Neutrophil (primary cell): Measurements from ENCODE around the gene LRRC15.

ENCODE experiments used
- H3K27ac ChIP-seq: fragments of 200-600 bp; sonication (generic); 2 replicates; pipeline ENCODE4 v1.5.1; 2016; ENCODE audit warnings: mild to moderate bottlenecking, moderate library complexity
- H3K27me3 ChIP-seq: fragments of 200-600 bp; sonication (generic); 2 replicates; pipeline ENCODE4 v1.6.0; 2016; ENCODE audit warnings: mild to moderate bottlenecking
- H3K36me3 ChIP-seq: fragments of 200-600 bp; sonication (generic); 2 replicates; pipeline ENCODE4 v1.5.1; 2017
- H3K4me1 ChIP-seq, 2 experiments: fragments of 200-600 bp in 1 of 2; sonication (generic) in 1 of 2; 1 replicate in 1 of 2; 2 replicates in 1 of 2; pipeline versions ENCODE4 v1.5.1 to v1.6.1; 2013 to 2016; ENCODE audit warnings: low read depth in 1 of 2, low read length in 1 of 2, mild to moderate bottlenecking in 1 of 2, moderate library complexity in 1 of 2; ENCODE audit not compliant: control insufficient read depth in 1 of 2, insufficient read depth in 1 of 2
- H3K4me3 ChIP-seq, 2 experiments: fragments of 200-600 bp in 1 of 2; sonication (generic) in 1 of 2; 1 replicate in 1 of 2; 2 replicates in 1 of 2; pipeline ENCODE4 v1.5.1; 2013 to 2016; ENCODE audit warnings: low read depth in 1 of 2, low read length in 1 of 2, mild to moderate bottlenecking in 1 of 2, moderate library complexity in 1 of 2
- H3K9me3 ChIP-seq: fragments of 200-600 bp; sonication (generic); 2 replicates; pipeline ENCODE4 v1.5.1; 2016
- TF ChIP-seq, protein P1 (sequence below): fragments of 200-600 bp; sonication (generic); IDR thresholded peaks from 2 replicates; pipeline ENCODE4 v1.5.1; 2016; ENCODE audit warnings: antibody characterized with exemption

LRRC15 gene

GRCh38 chr3:194325424-194326153 is 44.0 kb downstream of the LRRC15 start:
- Histone ChIP-seq H3K4me1 (no peaks in the 10 kb centered on the region), H3K36me3 (no peaks in the 10 kb centered on the region), H3K27me3 (peaks cover 59% of the 10 kb centered on the region), H3K4me3 (no peak overlapping the region), H3K27ac (no peak overlapping the region), H3K9me3 (no peaks in the 10 kb centered on the region)
- TF ChIP-seq, protein P1, sequence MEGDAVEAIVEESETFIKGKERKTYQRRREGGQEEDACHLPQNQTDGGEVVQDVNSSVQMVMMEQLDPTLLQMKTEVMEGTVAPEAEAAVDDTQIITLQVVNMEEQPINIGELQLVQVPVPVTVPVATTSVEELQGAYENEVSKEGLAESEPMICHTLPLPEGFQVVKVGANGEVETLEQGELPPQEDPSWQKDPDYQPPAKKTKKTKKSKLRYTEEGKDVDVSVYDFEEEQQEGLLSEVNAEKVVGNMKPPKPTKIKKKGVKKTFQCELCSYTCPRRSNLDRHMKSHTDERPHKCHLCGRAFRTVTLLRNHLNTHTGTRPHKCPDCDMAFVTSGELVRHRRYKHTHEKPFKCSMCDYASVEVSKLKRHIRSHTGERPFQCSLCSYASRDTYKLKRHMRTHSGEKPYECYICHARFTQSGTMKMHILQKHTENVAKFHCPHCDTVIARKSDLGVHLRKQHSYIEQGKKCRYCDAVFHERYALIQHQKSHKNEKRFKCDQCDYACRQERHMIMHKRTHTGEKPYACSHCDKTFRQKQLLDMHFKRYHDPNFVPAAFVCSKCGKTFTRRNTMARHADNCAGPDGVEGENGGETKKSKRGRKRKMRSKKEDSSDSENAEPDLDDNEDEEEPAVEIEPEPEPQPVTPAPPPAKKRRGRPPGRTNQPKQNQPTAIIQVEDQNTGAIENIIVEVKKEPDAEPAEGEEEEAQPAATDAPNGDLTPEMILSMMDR = no peak

DNA sequence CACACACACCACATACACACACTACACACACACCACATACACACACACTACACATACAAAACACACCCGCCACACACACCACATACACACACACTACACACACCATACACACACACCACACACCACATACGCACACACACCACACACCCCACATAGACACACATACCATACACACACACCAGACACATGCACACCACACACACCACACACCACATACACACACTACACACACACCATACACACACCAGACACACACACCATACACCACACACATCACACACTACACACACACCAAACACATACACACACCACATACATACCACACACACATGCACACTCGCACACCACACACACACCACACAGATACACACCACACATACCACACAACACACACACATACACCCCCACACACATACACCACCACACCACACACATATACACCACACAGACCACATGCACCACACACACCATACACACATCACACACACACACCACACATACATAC is 44.7 kb downstream of the LRRC15 start:
- Histone ChIP-seq H3K4me3 (no peak overlapping the region), H3K4me1 (no peaks in the 10 kb centered on the region), H3K36me3 (no peaks in the 10 kb centered on the region), H3K27ac (no peak overlapping the region), H3K27me3 (peaks cover 57% of the 10 kb centered on the region), H3K9me3 (no peaks in the 10 kb centered on the region)
- TF ChIP-seq, protein P1 = no peak

DNA sequence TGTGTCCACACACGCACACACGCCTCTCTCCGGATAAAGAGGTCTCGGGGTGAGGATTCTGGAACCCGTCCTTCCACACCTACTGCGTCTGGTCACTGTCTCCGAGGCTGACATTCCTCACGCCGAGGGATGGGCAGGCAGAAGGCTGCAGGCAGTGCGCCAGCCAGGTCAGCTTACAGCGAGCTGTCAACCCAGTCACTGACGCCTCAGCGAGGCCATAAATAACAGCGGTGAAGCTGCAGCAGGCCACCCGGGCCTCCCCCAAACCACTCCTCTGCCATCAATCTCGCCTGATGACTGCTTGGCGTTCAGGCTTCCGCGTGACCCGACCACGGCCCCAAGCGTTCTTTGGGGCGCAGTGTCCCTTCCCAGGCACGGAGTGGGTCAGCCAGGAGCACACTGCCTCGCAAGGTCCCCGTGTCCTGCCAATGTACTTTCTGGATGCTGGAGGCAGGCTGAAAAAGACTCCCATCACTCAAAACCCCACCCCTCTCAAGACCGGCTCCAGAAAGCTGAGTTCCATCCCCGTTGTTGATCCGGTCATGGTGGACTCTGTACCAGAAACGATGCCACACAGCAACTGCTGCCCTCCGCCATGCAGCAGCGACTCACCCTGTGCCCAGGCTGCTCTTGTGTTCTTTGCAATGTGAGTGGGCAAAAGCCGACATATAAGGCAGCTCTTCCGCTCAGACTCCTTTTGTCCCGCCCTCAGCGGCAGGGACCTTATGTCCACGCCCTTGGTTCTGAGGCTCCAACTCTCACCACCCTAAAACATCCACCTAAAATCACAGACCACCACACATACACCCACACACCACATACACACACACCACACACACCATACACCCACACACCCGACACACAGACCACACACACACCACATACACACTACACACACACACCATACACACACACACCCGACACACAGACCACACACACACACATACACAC is 45.5 kb downstream of the LRRC15 start:
- Histone ChIP-seq H3K4me3 (no peak overlapping the region), H3K9me3 (no peaks in the 10 kb centered on the region), H3K4me1 (no peaks in the 10 kb centered on the region), H3K27me3 (peaks cover 58% of the 10 kb centered on the region), H3K27ac (no peak overlapping the region), H3K36me3 (no peaks in the 10 kb centered on the region)
- TF ChIP-seq, protein P1 = no peak

GRCh38 chr3:194322678-194323211 is 46.8 kb downstream of the LRRC15 start:
- no peaks in the 10 kb centered on the region for H3K4me1 ChIP-seq
- no peaks in the 10 kb centered on the region for H3K9me3 ChIP-seq
- H3K27me3 ChIP-seq = peaks cover 67% of the 10 kb centered on the region
- no peaks in the 10 kb centered on the region for H3K36me3 ChIP-seq
- H3K4me3 ChIP-seq = no peak overlapping the region
- no peak overlapping the region for H3K27ac ChIP-seq
- TF ChIP-seq, protein P1 = no peak
